ENCODE data around the gene HOXD10. TPM values are rescaled to one million over a fixed set of nuclear protein-coding genes. Genes with fewer than 3 reads are reported as not detected.

The HOXD10 gene
- total RNA-seq, 1 donor, result not detected

GRCh38 chr2:176165370-176166050 lies 48.9 kb downstream of the HOXD10 start:
- Histone ChIP-seq H3K4me1 (ENCODE audit: insufficient read depth, low read length) (peaks cover 15% of the 10 kb centered on the region), H2AFZ (ENCODE audit: low read length) (no peak overlapping the region), H3K4me2 (ENCODE audit: insufficient read depth, low read length) (peak overlapping the region; percentile 69), H3K27me3 (ENCODE audit: insufficient read depth, low read length) (peaks cover 62% of the 10 kb centered on the region), H3K27ac (ENCODE audit: low read depth, low read length) (no peak overlapping the region), H4K20me1 (ENCODE audit: insufficient read depth, low read length) (no peaks in the 10 kb centered on the region), H3K4me3 (ENCODE audit: insufficient read depth, low read length) (peak overlapping the region; percentile 49), H3K36me3 (ENCODE audit: insufficient read depth, low read length) (no peaks in the 10 kb centered on the region), H3K9me3 (ENCODE audit: low read depth, low read length) (no peaks in the 10 kb centered on the region), H3K79me2 (ENCODE audit: insufficient read depth, low read length) (no peaks in the 10 kb centered on the region)
- TF ChIP-seq CTCF (IDR thresholded peaks at IDR 0.05; ENCODE audit: extremely low read depth, low read depth, low read length), result no peak
- no peak for DNase-seq (ENCODE audit: insufficient read length, low spot score, missing footprints)

GRCh38 chr2:176166272-176166671 lies 49.7 kb downstream of the HOXD10 start:
- peak; percentile 50 for DNase-seq (ENCODE audit: insufficient read length, low spot score, missing footprints)
- H3K4me3 ChIP-seq (ENCODE audit: insufficient read depth, low read length), result no peak overlapping the region
- H3K9me3 ChIP-seq (ENCODE audit: low read depth, low read length), result no peaks in the 10 kb centered on the region
- H3K4me1 ChIP-seq (ENCODE audit: insufficient read depth, low read length), result peaks cover 15% of the 10 kb centered on the region
- no peaks in the 10 kb centered on the region for H4K20me1 ChIP-seq (ENCODE audit: insufficient read depth, low read length)
- H3K79me2 ChIP-seq (ENCODE audit: insufficient read depth, low read length), result no peaks in the 10 kb centered on the region
- TF ChIP-seq CTCF (IDR thresholded peaks at IDR 0.05; ENCODE audit: extremely low read depth, low read depth, low read length), result no peak
- no peak overlapping the region for H3K27ac ChIP-seq (ENCODE audit: low read depth, low read length)
- H3K4me2 ChIP-seq (ENCODE audit: insufficient read depth, low read length), result no peak overlapping the region
- H3K36me3 ChIP-seq (ENCODE audit: insufficient read depth, low read length), result no peaks in the 10 kb centered on the region
- H2AFZ ChIP-seq (ENCODE audit: low read length), result no peak overlapping the region
- H3K27me3 ChIP-seq (ENCODE audit: insufficient read depth, low read length), result peaks cover 55% of the 10 kb centered on the region

GRCh38 chr2:176167398-176167797 lies 50.8 kb downstream of the HOXD10 start:
- peak; percentile 86 for DNase-seq (ENCODE audit: insufficient read length, low spot score, missing footprints)
- H3K79me2 ChIP-seq (ENCODE audit: insufficient read depth, low read length), result no peaks in the 10 kb centered on the region
- no peaks in the 10 kb centered on the region for H3K36me3 ChIP-seq (ENCODE audit: insufficient read depth, low read length)
- peaks cover 51% of the 10 kb centered on the region for H3K27me3 ChIP-seq (ENCODE audit: insufficient read depth, low read length)
- peaks cover 5% of the 10 kb centered on the region for H3K4me1 ChIP-seq (ENCODE audit: insufficient read depth, low read length)
- no peak for TF ChIP-seq CTCF (IDR thresholded peaks at IDR 0.05; ENCODE audit: extremely low read depth, low read depth, low read length)
- H3K4me2 ChIP-seq (ENCODE audit: insufficient read depth, low read length), result no peak overlapping the region
- H2AFZ ChIP-seq (ENCODE audit: low read length), result no peak overlapping the region
- H4K20me1 ChIP-seq (ENCODE audit: insufficient read depth, low read length), result no peaks in the 10 kb centered on the region
- H3K9me3 ChIP-seq (ENCODE audit: low read depth, low read length), result no peaks in the 10 kb centered on the region
- no peak overlapping the region for H3K4me3 ChIP-seq (ENCODE audit: insufficient read depth, low read length)
- no peak overlapping the region for H3K27ac ChIP-seq (ENCODE audit: low read depth, low read length)

GRCh38 chr2:176169181-176169580 lies 52.6 kb downstream of the HOXD10 start:
- no peak overlapping the region for H3K27ac ChIP-seq (ENCODE audit: low read depth, low read length)
- no peak for TF ChIP-seq CTCF (IDR thresholded peaks at IDR 0.05; ENCODE audit: extremely low read depth, low read depth, low read length)
- DNase-seq (ENCODE audit: insufficient read length, low spot score, missing footprints), result peak; percentile 54
- H3K4me1 ChIP-seq (ENCODE audit: insufficient read depth, low read length), result peaks cover 4% of the 10 kb centered on the region
- no peak overlapping the region for H3K4me3 ChIP-seq (ENCODE audit: insufficient read depth, low read length)
- peaks cover 52% of the 10 kb centered on the region for H3K27me3 ChIP-seq (ENCODE audit: insufficient read depth, low read length)
- no peak overlapping the region for H2AFZ ChIP-seq (ENCODE audit: low read length)
- H3K79me2 ChIP-seq (ENCODE audit: insufficient read depth, low read length), result no peaks in the 10 kb centered on the region
- H4K20me1 ChIP-seq (ENCODE audit: insufficient read depth, low read length), result no peaks in the 10 kb centered on the region
- H3K9me3 ChIP-seq (ENCODE audit: low read depth, low read length), result no peaks in the 10 kb centered on the region
- no peaks in the 10 kb centered on the region for H3K36me3 ChIP-seq (ENCODE audit: insufficient read depth, low read length)
- H3K4me2 ChIP-seq (ENCODE audit: insufficient read depth, low read length), result no peak overlapping the region

Small RNAs within 50 kb of the gene (small RNA-seq; reads per million reads assigned to genes)
- 2,552 reads per million, percentile 99 among the genes with 10 or more reads in this experiment for gene MIR10B

Other genes with a start within 250 kb of the HOXD10 start
- 51.0 and 55.0 TPM in 2 replicates for gene LNPK, start 114.5 kb upstream of the HOXD10 start, total RNA-seq
- gene EVX2, start 32.8 kb upstream of the HOXD10 start, total RNA-seq, result under 0.01 TPM in 1 of 2 replicates, not detected in the other
- not detected in 2 replicates for gene HOXD13, start 24.1 kb upstream of the HOXD10 start, total RNA-seq
- not detected in 2 replicates for gene HOXD12, start 17.0 kb upstream of the HOXD10 start, total RNA-seq
- gene HOXD11, start 9.5 kb upstream of the HOXD10 start, total RNA-seq, result not detected in 2 replicates
- 0.36 and 0.59 TPM in 2 replicates for gene HOXD9, start 5.9 kb downstream of the HOXD10 start, total RNA-seq
- 3.3 and 5.6 TPM in 2 replicates for gene HOXD8, start 12.9 kb downstream of the HOXD10 start, total RNA-seq
- 0.36 and 1.2 TPM in 2 replicates for gene HOXD4, start 34.8 kb downstream of the HOXD10 start, total RNA-seq
- gene HOXD3, start 40.5 kb downstream of the HOXD10 start, total RNA-seq, result 1.1 and 2.1 TPM in 2 replicates
- not detected in 2 replicates for gene HOXD1, start 71.9 kb downstream of the HOXD10 start, total RNA-seq
- gene MTX2, start 152.7 kb downstream of the HOXD10 start, total RNA-seq, result 13.0 and 14.4 TPM in 2 replicates

Measured in osteoblast (primary cell).